Panc1 (cell line): ENCODE measurements around the gene NOSTRIN. TPM values are rescaled to one million over a fixed set of nuclear protein-coding genes. Genes with fewer than 3 reads are reported as not detected.
"Not testable (repeated sequence)": the region's sequence is repeated elsewhere in the genome, so short reads cannot be mapped to it uniquely, and the experiment has no call there.

Experiments used
- ATAC-seq: fragments of 200-7000 bp; cut with Tn5 transposase; 2 replicates; pipeline ENCODE4 v1.9.1; 2020; ENCODE audit warnings: mild to moderate bottlenecking, moderate library complexity
- BruUV-seq: library from RNA; stranded (reverse); fragments of 400-500 nt; replicated peaks from 2 replicates; lab custom pipeline; 2021; lab: Mats Ljungman, UMichigan
- CTCF ChIA-PET: fragments of 300-600 bp; sonication (Branson Sonifier 250); formaldehyde crosslinking; loops from one replicate; lab custom pipeline; 2022; ENCODE audit warnings: antibody characterized with exemption; lab: Charles Lee
- POLR2A ChIA-PET: fragments of 300-600 bp; sonication (Branson Sonifier 250); formaldehyde crosslinking; loops from one replicate; lab custom pipeline; 2022; ENCODE audit warnings: antibody characterized with exemption; lab: Charles Lee
- DNase-seq: peaks from one replicate; pipeline ENCODE4 v3.0.0-alpha.2; 2010; ENCODE audit warnings: low read depth, low spot score
- H3K27ac ChIP-seq: 2 replicates; pipeline ENCODE4 v1.5.1; 2011; ENCODE audit warnings: mild to moderate bottlenecking, low read length, inconsistent platforms
- H3K27me3 ChIP-seq: fragments of 200-500 bp; sonication (Bioruptor generic); 2 replicates; pipeline ENCODE4 v1.6.0; 2014; ENCODE audit warnings: low read length, inconsistent platforms; ENCODE audit not compliant: control insufficient read depth, insufficient read depth
- H3K36me3 ChIP-seq: fragments of 200-500 bp; sonication (Bioruptor generic); 2 replicates; pipeline ENCODE4 v1.5.1; 2014; ENCODE audit warnings: inconsistent platforms, mild to moderate bottlenecking, low read length, moderate library complexity; ENCODE audit not compliant: control insufficient read depth, insufficient read depth
- H3K4me1 ChIP-seq: 2 replicates; pipeline ENCODE4 v1.5.1; 2011; ENCODE audit warnings: inconsistent platforms, mild to moderate bottlenecking, low read length, moderate library complexity; ENCODE audit not compliant: control insufficient read depth, insufficient read depth
- H3K4me3 ChIP-seq, 2 experiments: 2 replicates each; pipeline ENCODE4 v1.5.1; 2011 to 2012; ENCODE audit warnings: low read depth in 2 of 2, low read length in 2 of 2, mild to moderate bottlenecking in 2 of 2, inconsistent platforms in 1 of 2, moderate library complexity in 1 of 2
- H3K9me3 ChIP-seq: fragments of 200-500 bp; sonication (Bioruptor generic); 2 replicates; pipeline ENCODE4 v1.5.1; 2014; ENCODE audit warnings: low read depth, mild to moderate bottlenecking, inconsistent platforms, low read length, moderate library complexity; ENCODE audit not compliant: control insufficient read depth, insufficient read depth
- CTCF ChIP-seq: fragments of 450-650 bp; IDR thresholded peaks from 2 replicates; pipeline ENCODE4 v1.5.1; 2017; ENCODE audit warnings: mild to moderate bottlenecking
- REST ChIP-seq, 2 experiments: IDR thresholded peaks; 2 replicates each; pipeline ENCODE4 v1.6.1; 2011 to 2012; ENCODE audit warnings: low read depth in 2 of 2, control low read depth in 1 of 2, low read length in 1 of 2, mild to moderate bottlenecking in 1 of 2, moderate library complexity in 1 of 2; ENCODE audit not compliant: insufficient read depth in 1 of 2
- TCF7L2 ChIP-seq: IDR thresholded peaks from 2 replicates; pipeline ENCODE4 v1.6.1; 2011; ENCODE audit warnings: mild to moderate bottlenecking, low read depth, low read length, inconsistent platforms
- in situ Hi-C: cut with HindIII; loops from 2 replicates; pipeline ENCODE4 v1.10.0; 2016; ENCODE audit warnings: low sequenced_read_pairs, low pct_unique_long_range_greater_than_20kb
- intact Hi-C: fragments of 100-400 bp; cut with micrococcal nuclease; formaldehyde crosslinking; loops from one replicate; pipeline ENCODE4 v1.10.0; 2022; ENCODE audit not compliant: unreplicated experiment
- total RNA-seq: library from RNA; stranded (reverse); gene quantifications from one replicate; pipeline ENCODE4 v1.2.1, GENCODE V29; 2021; ENCODE audit not compliant: unreplicated experiment

The NOSTRIN gene
- total RNA-seq, 1 experiment from 2014 or later = not detected

- H3K4me1 ChIP-seq, POLR2A ChIA-PET, intact Hi-C loops, H3K4me3 ChIP-seq, DNase-seq, H3K27me3 ChIP-seq, H3K9me3 ChIP-seq, BruUV-seq, ATAC-seq, CTCF ChIA-PET, in situ Hi-C loops, H3K27ac ChIP-seq, H3K36me3 ChIP-seq: not testable (repeated sequence)
Observed at GRCh38 chr2:168870824-168871223, 68.4 kb downstream of the NOSTRIN start.

- ATAC-seq (no peak), DNase-seq (no peak)
- POLR2A ChIA-PET = no interaction called here
- BruUV-seq = no TSS peak
- Histone ChIP-seq H3K4me1 (no peaks in the 10 kb centered on the region), H3K9me3 (no peaks in the 10 kb centered on the region), H3K27ac (no peak overlapping the region), H3K27me3 (no peaks in the 10 kb centered on the region), H3K36me3 (no peaks in the 10 kb centered on the region; the same call in 1 of the 2 replicates), H3K4me3 (no peak overlapping the region)
- in situ Hi-C loops = no loop called here
- intact Hi-C loops = no loop called here
- no peak for TF ChIP-seq TCF7L2
- TF ChIP-seq CTCF = no peak
- no peak for TF ChIP-seq REST (IDR thresholded peaks at IDR 0.05; ENCODE audit: insufficient read depth in 1 of 2, low read depth in 2 of 2, low read length in 1 of 2)
- CTCF ChIA-PET = no interaction called here
Observed at GRCh38 chr2:168874368-168875054, 72.1 kb downstream of the NOSTRIN start.

- H3K4me1 ChIP-seq, ATAC-seq, in situ Hi-C loops, BruUV-seq, H3K27me3 ChIP-seq, H3K27ac ChIP-seq, DNase-seq, intact Hi-C loops, H3K9me3 ChIP-seq, H3K36me3 ChIP-seq, H3K4me3 ChIP-seq, POLR2A ChIA-PET, CTCF ChIA-PET: not testable (repeated sequence)
Observed at GRCh38 chr2:168882163-168882562, 79.7 kb downstream of the NOSTRIN start.
